Lung (tissue), 12 donors: ENCODE results near the gene KIZ. TPM values are rescaled to one million over a fixed set of nuclear protein-coding genes. Genes with fewer than 3 reads are reported as not detected.
A peak's percentile ranks its signal among the peaks of the same experiment; 100 is the strongest.

ENCODE experiments used
- ATAC-seq: fragments of 200-7000 bp; cut with Tn5 transposase; one replicate; pipeline ENCODE4 v1.9.1; 2020; ENCODE audit warnings: moderate number of reproducible peaks; ENCODE audit not compliant: insufficient read depth, low FRiP score
- DNase-seq, 3 donors: peaks; one replicate each; pipeline ENCODE4 v3.0.0-alpha.2; 2013 to 2017
- H3K27ac ChIP-seq, 2 donors: one replicate each; pipeline ENCODE4 v1.5.1; 2013; ENCODE audit warnings: mild to moderate bottlenecking in 2 of 2, moderate library complexity in 2 of 2, control low read depth in 1 of 2, inconsistent platforms in 1 of 2, low read depth in 1 of 2, low read length in 1 of 2
- H3K27me3 ChIP-seq, 3 donors: one replicate each; pipeline ENCODE4 v1.5.1; 2013; ENCODE audit warnings: low read length in 2 of 3; ENCODE audit not compliant: control insufficient read depth in 3 of 3, insufficient read depth in 3 of 3
- H3K36me3 ChIP-seq, 4 donors: one replicate each; pipeline ENCODE4 v1.5.1; 2013; ENCODE audit warnings: low read length in 4 of 4, mild to moderate bottlenecking in 1 of 4, moderate library complexity in 1 of 4; ENCODE audit not compliant: control insufficient read depth in 4 of 4, insufficient read depth in 4 of 4
- H3K4me1 ChIP-seq, 5 donors: one replicate each; pipeline ENCODE4 v1.5.1; 2013; ENCODE audit warnings: low read length in 5 of 5, mild to moderate bottlenecking in 2 of 5, moderate library complexity in 1 of 5; ENCODE audit not compliant: control insufficient read depth in 5 of 5, insufficient read depth in 5 of 5
- H3K4me3 ChIP-seq: one replicate; pipeline ENCODE4 v1.5.1; 2013; ENCODE audit warnings: mild to moderate bottlenecking, control low read depth, moderate library complexity
- H3K9ac ChIP-seq, 2 donors: one replicate each; pipeline ENCODE4 v1.5.1; 2013; ENCODE audit warnings: low read length in 2 of 2, control low read depth in 1 of 2; ENCODE audit not compliant: insufficient read depth in 1 of 2
- H3K9me3 ChIP-seq, 4 donors: one replicate each; pipeline ENCODE4 v1.5.1; 2013; ENCODE audit warnings: low read length in 3 of 4, mild to moderate bottlenecking in 1 of 4, moderate library complexity in 1 of 4; ENCODE audit not compliant: control insufficient read depth in 4 of 4, insufficient read depth in 3 of 4
- WGBS, 2 donors: extraction: QIAGEN DNeasy Blood & Tissue Kit; methylation state at CpG; one replicate each; pipeline ENCODE4 v1.1.7; 2013; 5-methylcytosine and 5-hydroxymethylcytosine counted together
- polyA plus RNA-seq, 2 donors: library from polyadenylated mRNA; stranded (reverse); fragments of 200-250 nt; gene quantifications; one replicate each; pipeline ENCODE4 v1.2.1, GENCODE V29; 2013
- total RNA-seq, 2 donors: library from RNA; depleted of rRNA in 1 of 2; stranded (reverse); fragments of >200 nt in 1 of 2; gene quantifications; one replicate each; pipeline ENCODE4 v1.2.1, GENCODE V29; 2014 to 2021
- TF ChIP-seq, protein P1 (sequence below): IDR thresholded peaks from 2 replicates; pipeline ENCODE4 v1.5.1; 2012; ENCODE audit warnings: mild to moderate bottlenecking; ENCODE audit errors: control extremely low read depth, extremely low read depth
- donor health status: control.
- donor health status: control.
- donor health status: Bipolar disorder and iron deficiency.
- donor health status: healthy.
- donor health status: DM: yes; HTN: yes; CAD: no.

KIZ gene
- total and polyA plus RNA-seq, 4 donors, result 4.1 to 22.5 (median 9.1) TPM

DNA sequence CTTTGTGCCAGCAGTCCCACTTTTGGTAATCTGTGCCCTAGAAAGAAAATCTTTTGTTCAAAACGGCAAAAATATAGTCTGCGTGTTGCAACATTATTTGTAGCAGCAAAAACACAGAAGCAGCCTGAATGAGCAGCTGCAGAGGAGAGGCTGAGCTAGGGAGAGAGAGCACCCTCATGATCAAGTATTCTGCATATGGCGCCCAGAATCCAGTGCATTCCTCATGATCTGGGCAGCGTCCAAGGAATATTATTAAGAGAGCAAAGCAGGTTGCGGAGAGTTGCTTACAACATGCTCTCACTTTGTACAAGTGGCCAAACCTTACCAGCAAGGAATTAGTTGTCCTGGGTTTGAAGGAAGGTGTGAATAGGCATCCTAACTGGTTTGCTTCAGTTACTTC is 25.9 kb downstream of the KIZ start:
- Histone ChIP-seq H3K4me1 (peaks cover 0 to 2% (median 0%) of the 10 kb centered on the region in 5 donors), H3K9ac (no peak overlapping the region), H3K9me3 (no peaks in the 10 kb centered on the region), H3K27ac (no peak overlapping the region), H3K27me3 (no peaks in the 10 kb centered on the region), H3K4me3 (no peak overlapping the region), H3K36me3 (peaks cover 0 to 4% (median 3%) of the 10 kb centered on the region in 4 donors)
- TF ChIP-seq, protein P1, sequence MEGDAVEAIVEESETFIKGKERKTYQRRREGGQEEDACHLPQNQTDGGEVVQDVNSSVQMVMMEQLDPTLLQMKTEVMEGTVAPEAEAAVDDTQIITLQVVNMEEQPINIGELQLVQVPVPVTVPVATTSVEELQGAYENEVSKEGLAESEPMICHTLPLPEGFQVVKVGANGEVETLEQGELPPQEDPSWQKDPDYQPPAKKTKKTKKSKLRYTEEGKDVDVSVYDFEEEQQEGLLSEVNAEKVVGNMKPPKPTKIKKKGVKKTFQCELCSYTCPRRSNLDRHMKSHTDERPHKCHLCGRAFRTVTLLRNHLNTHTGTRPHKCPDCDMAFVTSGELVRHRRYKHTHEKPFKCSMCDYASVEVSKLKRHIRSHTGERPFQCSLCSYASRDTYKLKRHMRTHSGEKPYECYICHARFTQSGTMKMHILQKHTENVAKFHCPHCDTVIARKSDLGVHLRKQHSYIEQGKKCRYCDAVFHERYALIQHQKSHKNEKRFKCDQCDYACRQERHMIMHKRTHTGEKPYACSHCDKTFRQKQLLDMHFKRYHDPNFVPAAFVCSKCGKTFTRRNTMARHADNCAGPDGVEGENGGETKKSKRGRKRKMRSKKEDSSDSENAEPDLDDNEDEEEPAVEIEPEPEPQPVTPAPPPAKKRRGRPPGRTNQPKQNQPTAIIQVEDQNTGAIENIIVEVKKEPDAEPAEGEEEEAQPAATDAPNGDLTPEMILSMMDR, result no peak
- 87 to 94% methylated on average over 5 of the region's 5 CpGs for WGBS, 2 donors
- ATAC-seq, result no peak
- DNase-seq, result no peak

DNA sequence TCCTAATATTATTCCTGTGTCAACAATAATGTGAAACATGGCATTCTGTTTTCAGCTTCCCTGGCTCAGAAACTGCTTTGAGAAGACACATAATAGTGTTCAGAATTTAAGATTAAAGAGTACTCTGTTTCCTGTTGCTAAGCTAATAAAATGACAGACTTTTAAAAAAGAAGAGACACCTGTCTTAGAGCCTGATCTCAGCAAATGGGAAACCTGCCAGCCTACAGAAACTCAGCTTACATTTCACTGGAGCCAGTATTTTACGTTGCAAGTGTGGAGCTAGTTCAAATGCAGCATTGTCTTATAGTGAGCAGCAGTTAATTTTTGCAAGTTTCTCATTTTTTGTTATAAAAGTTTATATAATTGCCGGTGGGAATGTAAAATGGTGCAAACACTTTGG is 28.8 kb downstream of the KIZ start:
- 85 to 87% methylated on average over 2 of the region's 2 CpGs for WGBS, 2 donors

DNA sequence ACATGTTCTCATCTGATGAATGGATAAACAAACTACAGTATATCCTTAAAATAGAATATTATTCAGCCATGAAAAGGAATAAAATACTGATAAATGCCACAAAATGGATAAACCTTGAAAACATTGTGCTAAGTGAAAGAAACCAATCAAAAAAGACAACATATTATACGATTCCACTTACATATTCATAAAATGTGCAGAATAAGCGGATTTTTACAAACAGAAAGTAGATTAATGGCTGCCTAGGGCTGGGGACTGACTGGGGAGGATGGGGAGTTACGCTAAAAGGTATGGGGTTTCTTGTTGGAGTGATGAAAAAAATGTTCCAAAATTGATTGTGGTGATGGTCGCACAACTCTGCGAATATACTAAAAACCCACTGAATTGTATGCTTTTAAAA is 29.4 kb downstream of the KIZ start:
- no peak for DNase-seq
- H3K4me1 ChIP-seq, result peaks cover 0 to 2% (median 0%) of the 10 kb centered on the region in 5 donors
- no peak overlapping the region for H3K27ac ChIP-seq
- no peak overlapping the region for H3K4me3 ChIP-seq
- 97% methylated on average over 5 of the region's 5 CpGs for WGBS, 2 donors
- TF ChIP-seq, protein P1, result no peak
- no peak for ATAC-seq
- H3K9ac ChIP-seq, result no peak overlapping the region
- H3K9me3 ChIP-seq, result no peaks in the 10 kb centered on the region
- H3K36me3 ChIP-seq, result peaks cover 2 to 4% (median 2%) of the 10 kb centered on the region in 4 donors
- no peaks in the 10 kb centered on the region for H3K27me3 ChIP-seq

More for the DNA sequence above, 28.8 kb downstream of the KIZ start:
- Histone ChIP-seq H3K36me3 (peaks cover 0 to 3% (median 0%) of the 10 kb centered on the region in 4 donors), H3K4me1 (peaks cover 0 to 2% (median 0%) of the 10 kb centered on the region in 5 donors), H3K9ac (no peak overlapping the region), H3K4me3 (no peak overlapping the region), H3K9me3 (no peaks in the 10 kb centered on the region), H3K27me3 (no peaks in the 10 kb centered on the region), H3K27ac (no peak overlapping the region)
- ATAC-seq (no peak), DNase-seq (no peak)
- TF ChIP-seq, protein P1, result no peak

DNA sequence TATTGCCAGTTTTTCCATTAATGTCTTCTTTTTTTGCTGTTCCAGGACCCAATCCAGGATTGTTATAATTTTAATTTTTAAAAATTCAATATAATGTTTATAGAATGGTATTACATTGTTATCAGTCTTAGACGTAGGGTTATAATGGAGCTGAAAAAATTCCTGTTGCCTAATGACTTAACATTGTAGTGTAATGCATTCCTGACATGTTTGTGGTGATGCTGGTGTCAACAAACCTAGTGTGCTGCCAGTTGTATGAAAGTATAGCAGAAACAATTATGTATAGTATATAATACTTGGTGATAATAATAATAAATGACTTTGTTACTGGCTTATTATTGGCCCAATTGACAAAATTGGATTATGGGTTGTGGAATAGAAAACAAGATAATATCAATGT is 30.4 kb downstream of the KIZ start:
- no peaks in the 10 kb centered on the region for H3K9me3 ChIP-seq
- ATAC-seq, result no peak
- TF ChIP-seq, protein P1, result no peak
- peaks cover 2 to 4% (median 2%) of the 10 kb centered on the region in 4 donors for H3K36me3 ChIP-seq
- WGBS, 2 donors, result 71 to 84% methylated on average over 1 of the region's 1 CpG
- H3K9ac ChIP-seq, result no peak overlapping the region
- H3K4me1 ChIP-seq, result peaks cover 0 to 2% (median 0%) of the 10 kb centered on the region in 5 donors
- peak in 2 of 3 donors; percentile 4 to 10 for DNase-seq
- H3K27me3 ChIP-seq, result no peaks in the 10 kb centered on the region
- H3K27ac ChIP-seq, result no peak overlapping the region
- no peak overlapping the region for H3K4me3 ChIP-seq
